ENCODE data around the gene CHID1. TPM values are rescaled to one million over a fixed set of nuclear protein-coding genes. Genes with fewer than 3 reads are reported as not detected.

The CHID1 gene
- total and polyA plus RNA-seq, 2 of the 4 experiments (the other 2 are of a cell fraction), result 34.2 to 121 TPM

- dilution Hi-C loops (cut with HindIII; ENCODE audit: low sequenced_read_pairs, unreplicated experiment) (no loop called here), intact Hi-C loops (cut with micrococcal nuclease) (no loop called here), in situ Hi-C loops (cut with MboI; ENCODE audit: low sequenced_read_pairs) (no loop called here)
- Histone ChIP-seq H4K91ac (ENCODE audit: insufficient read depth, low read depth, low read length) (no peak overlapping the region), H4K5ac (ENCODE audit: low read depth, low read length) (no peak overlapping the region), H3K4me2 (ENCODE audit: low read depth, low read length) (no peak overlapping the region), H3K79me1 (ENCODE audit: low read depth in 1 of 2, low read length in 2 of 2) (no peaks in the 10 kb centered on the region), H3K14ac (replicated peaks; ENCODE audit: low read depth, low read length) (no peak overlapping the region), H4K20me1 (ENCODE audit: insufficient read depth, low read length) (peaks cover 9% of the 10 kb centered on the region; the same call in 1 of the 2 replicates), H3K36me3 (ENCODE audit: control insufficient read depth, insufficient read depth, low read length) (peaks cover 40% of the 10 kb centered on the region), H2AK5ac (ENCODE audit: low read depth, low read length) (no peak overlapping the region), H3K9me1 (ENCODE audit: insufficient read depth, low read length) (0 out of 2 replicates have a peak, but pooled peaks cover 4% of the 10 kb centered on the region), H2BK20ac (ENCODE audit: low read depth, low read length) (no peak overlapping the region), H3K18ac (ENCODE audit: low read depth, low read length) (no peak overlapping the region), H3K27ac (ENCODE audit: insufficient read depth, low read length) (no peak overlapping the region), H2BK120ac (ENCODE audit: low read depth, low read length) (no peak overlapping the region), H3K4me1 (ENCODE audit: control insufficient read depth, insufficient read depth, low read length) (no peaks in the 10 kb centered on the region), H4K8ac (ENCODE audit: low read depth in 2 of 2, low read length in 2 of 2) (no peak overlapping the region), H3K4me3 (ENCODE audit: insufficient read depth, low read depth, low read length) (no peak overlapping the region), H2AK9ac (replicated peaks; ENCODE audit: low read depth, low read length, poor library complexity) (no peak overlapping the region), H3K4ac (ENCODE audit: low read depth, low read length) (no peak overlapping the region), H3K56ac (ENCODE audit: extremely low read depth, insufficient read depth, low read length) (no peak overlapping the region), H3K27me3 (ENCODE audit: control insufficient read depth, insufficient read depth, low read length) (no peaks in the 10 kb centered on the region), H3K9ac (ENCODE audit: low read depth, low read length) (no peak overlapping the region), H2BK5ac (ENCODE audit: low read depth, low read length, poor library complexity, severe bottlenecking) (no peak overlapping the region), H3K9me3 (ENCODE audit: control insufficient read depth, insufficient read depth, low read length) (no peaks in the 10 kb centered on the region), H2BK15ac (ENCODE audit: low read depth, low read length) (no peak overlapping the region), H3K23ac (ENCODE audit: low read depth, low read length) (no peak overlapping the region), H2AFZ (replicated peaks; ENCODE audit: low read length, poor library complexity) (no peak overlapping the region)
- no TSS peak for BruUV-seq (replicated peaks)
- CTCF ChIA-PET, result no interaction called here
- DNase-seq (no peak), ATAC-seq (ENCODE audit: low read depth) (peak; percentile 61)
- POLR2A ChIA-PET (ENCODE audit: unreplicated experiment), result no interaction called here
- TF ChIP-seq NFE2L2 (IDR thresholded peaks at IDR 0.05; ENCODE audit: low read depth, low read length) (no peak), MAZ (IDR thresholded peaks at IDR 0.05; ENCODE audit: borderline replicate concordance, low read depth, low read length) (no peak), FOS (IDR thresholded peaks at IDR 0.05; ENCODE audit: low read depth, low read length) (no peak), POLR2A (IDR thresholded peaks at IDR 0.05; ENCODE audit: low read depth, low read length) (no peak), CHD1 (IDR thresholded peaks at IDR 0.05; ENCODE audit: low read depth, low read length) (no peak), CEBPB (IDR thresholded peaks at IDR 0.05; ENCODE audit: low read depth, low read length) (no peak), MXI1 (IDR thresholded peaks at IDR 0.05; ENCODE audit: borderline replicate concordance, low read depth, low read length) (no peak), CTCF (conservative IDR thresholded peaks at IDR 0.05; ENCODE audit: low read depth, low read length) (peak; percentile 22; the same call in 1 of the 2 replicates), USF2 (IDR thresholded peaks at IDR 0.05; ENCODE audit: low read depth, low read length) (0 out of 2 replicates have a peak, but pooled peaks have one; percentile 38), ELK1 (IDR thresholded peaks at IDR 0.05; ENCODE audit: borderline replicate concordance, low read depth, low read length) (no peak), RAD21 (IDR thresholded peaks at IDR 0.05; ENCODE audit: low read length) (peak; percentile 39; the same call in 1 of the 2 replicates), RCOR1 (IDR thresholded peaks at IDR 0.05; ENCODE audit: insufficient replicate concordance, low read length) (no peak), MAFK (IDR thresholded peaks at IDR 0.05; ENCODE audit: low read depth, low read length) (no peak), RFX5 (IDR thresholded peaks at IDR 0.05; ENCODE audit: low read depth, low read length) (no peak), BHLHE40 (IDR thresholded peaks at IDR 0.05; ENCODE audit: low read depth, low read length) (no peak), SMC3 (IDR thresholded peaks at IDR 0.05; ENCODE audit: low read depth, low read length) (no peak)
- WGBS, 2 experiments (ENCODE audit: extremely low coverage in 2 of 2, insufficient read length in 1 of 2), result 98% methylated on average over 10 of the region's 22 CpGs; no CpG with 5 or more reads in 1 of the 2 experiments
Measured at GRCh38 chr11:898540-899190, 11.9 kb downstream of the CHID1 start.
